Measurements from ENCODE around the gene SLC8A1.

SLC8A1 gene

GRCh38 chr2:40274270-40274669, 177.6 kb downstream of the SLC8A1 start:
- no peak for DNase-seq (ENCODE audit: low read depth, low spot score)

GRCh38 chr2:40273734-40274182, 178.1 kb downstream of the SLC8A1 start:
- no peak for DNase-seq (ENCODE audit: low read depth, low spot score)

GRCh38 chr2:40271094-40271493, 180.8 kb downstream of the SLC8A1 start:
- no peak for DNase-seq (ENCODE audit: low read depth, low spot score)

GRCh38 chr2:40270372-40270771, 181.5 kb downstream of the SLC8A1 start:
- no peak for DNase-seq (ENCODE audit: low read depth, low spot score)

- no peak for DNase-seq (ENCODE audit: low read depth, low spot score)
Measured at GRCh38 chr2:40268566-40268965, 183.3 kb downstream of the SLC8A1 start.

- DNase-seq (ENCODE audit: low read depth, low spot score) = no peak
Measured at GRCh38 chr2:40266201-40266600, 185.7 kb downstream of the SLC8A1 start.

- no peak for DNase-seq (ENCODE audit: low read depth, low spot score)
Measured at GRCh38 chr2:40265602-40266001, 186.3 kb downstream of the SLC8A1 start.

GRCh38 chr2:40261042-40261441, 190.8 kb downstream of the SLC8A1 start:
- no peak for DNase-seq (ENCODE audit: low read depth, low spot score)

- no peak for DNase-seq (ENCODE audit: low read depth, low spot score)
Measured at GRCh38 chr2:40260437-40260836, 191.5 kb downstream of the SLC8A1 start.

GRCh38 chr2:40259900-40260299, 192.0 kb downstream of the SLC8A1 start:
- peak; percentile 31 for DNase-seq (ENCODE audit: low read depth, low spot score)

- no peak for DNase-seq (ENCODE audit: low read depth, low spot score)
Measured at GRCh38 chr2:40258135-40258457, 193.8 kb downstream of the SLC8A1 start.

GRCh38 chr2:40257340-40258134, 194.4 kb downstream of the SLC8A1 start:
- no peak for DNase-seq (ENCODE audit: low read depth, low spot score)

GRCh38 chr2:40256649-40257048, 195.2 kb downstream of the SLC8A1 start:
- no peak for DNase-seq (ENCODE audit: low read depth, low spot score)

- no peak for DNase-seq (ENCODE audit: low read depth, low spot score)
Measured at GRCh38 chr2:40256008-40256407, 195.9 kb downstream of the SLC8A1 start.

GRCh38 chr2:40255103-40255502, 196.8 kb downstream of the SLC8A1 start:
- DNase-seq (ENCODE audit: low read depth, low spot score) = no peak

GRCh38 chr2:40254611-40255010, 197.3 kb downstream of the SLC8A1 start:
- no peak for DNase-seq (ENCODE audit: low read depth, low spot score)

GRCh38 chr2:40251137-40251536, 200.8 kb downstream of the SLC8A1 start:
- peak; percentile 52 for DNase-seq (ENCODE audit: low read depth, low spot score)

GRCh38 chr2:40249577-40249976, 202.3 kb downstream of the SLC8A1 start:
- DNase-seq (ENCODE audit: low read depth, low spot score) = no peak

- no peak for DNase-seq (ENCODE audit: low read depth, low spot score)
Measured at GRCh38 chr2:40248294-40248693, 203.6 kb downstream of the SLC8A1 start.

- DNase-seq (ENCODE audit: low read depth, low spot score) = peak; percentile 90
Measured at GRCh38 chr2:40244675-40245074, 207.2 kb downstream of the SLC8A1 start.

- DNase-seq (ENCODE audit: low read depth, low spot score) = no peak
Measured at GRCh38 chr2:40244251-40244650, 207.6 kb downstream of the SLC8A1 start.

GRCh38 chr2:40243581-40244187, 208.2 kb downstream of the SLC8A1 start:
- DNase-seq (ENCODE audit: low read depth, low spot score) = peak; percentile 85

GRCh38 chr2:40242315-40242714, 209.6 kb downstream of the SLC8A1 start:
- DNase-seq (ENCODE audit: low read depth, low spot score) = no peak
